SK-N-SH (cell line): ENCODE results near the gene GPR55. TPM values are rescaled to one million over a fixed set of nuclear protein-coding genes. Genes with fewer than 3 reads are reported as not detected.
A peak's percentile ranks its signal among the peaks of the same experiment; 100 is the strongest.

Experiments used
- CTCF ChIA-PET: fragments of 300-600, 350-600 bp; formaldehyde crosslinking; extraction: SDS; loops from one replicate; lab custom pipeline; 2021; lab: Yijun Ruan, JAX
- POLR2A ChIA-PET: fragments of 350-600 bp; sonication (Branson Sonifier 250); formaldehyde crosslinking; extraction: SDS; loops from one replicate; lab custom pipeline; 2020; ENCODE audit warnings: antibody characterized with exemption, inconsistent platforms; lab: Yijun Ruan, JAX
- DNase-seq: peaks from one replicate; pipeline ENCODE4 v3.0.0; 2012
- H2AFZ ChIP-seq: fragments of 200-600 bp; sonication (generic); 2 replicates; pipeline ENCODE4 v1.8.1; 2016; ENCODE audit warnings: antibody characterized with exemption, mild to moderate bottlenecking, low read depth
- H3F3A ChIP-seq: fragments of 200-600 bp; sonication (generic); replicated peaks from 2 replicates; pipeline ENCODE3; 2016; ENCODE audit warnings: antibody characterized with exemption, mild to moderate bottlenecking; ENCODE audit not compliant: insufficient read depth
- H3K27ac ChIP-seq, 2 experiments: fragments of 200-500 bp in 1 of 2; fragments of 200-600 bp in 1 of 2; sonication (Bioruptor generic) in 1 of 2; sonication (generic), shearing (Covaris generic) in 1 of 2; 2 replicates each; pipeline versions ENCODE4 v1.5.1 to v1.6.1; 2014 to 2016; ENCODE audit warnings: low read depth in 2 of 2, inconsistent platforms in 1 of 2, low read length in 1 of 2, mild to moderate bottlenecking in 1 of 2, mixed read lengths in 1 of 2
- H3K27me3 ChIP-seq: fragments of 200-600 bp; sonication (generic), shearing (Covaris generic); 2 replicates; pipeline ENCODE4 v1.6.1; 2016; ENCODE audit warnings: mixed run types; ENCODE audit not compliant: insufficient read depth
- H3K36me3 ChIP-seq, 2 experiments: fragments of 200-500 bp in 1 of 2; fragments of 200-600 bp in 1 of 2; sonication (Bioruptor generic) in 1 of 2; sonication (generic) in 1 of 2; replicated peaks in 1 of 2; 2 replicates each; pipeline versions ENCODE3 to v1.5.1; 2014 to 2016; ENCODE audit warnings: low read length in 1 of 2, mild to moderate bottlenecking in 1 of 2; ENCODE audit not compliant: insufficient read depth in 2 of 2, control insufficient read depth in 1 of 2
- H3K4me1 ChIP-seq, 2 experiments: fragments of 200-500 bp in 1 of 2; fragments of 200-600 bp in 1 of 2; sonication (Bioruptor generic) in 1 of 2; sonication (generic), shearing (Covaris generic) in 1 of 2; 2 replicates each; pipeline versions ENCODE4 v1.5.1 to v1.6.1; 2014 to 2016; ENCODE audit warnings: low read depth in 1 of 2, low read length in 1 of 2, mixed run types in 1 of 2; ENCODE audit not compliant: insufficient read depth in 2 of 2, control insufficient read depth in 1 of 2
- H3K4me2 ChIP-seq: fragments of 200-600 bp; sonication (generic), shearing (Covaris generic); 2 replicates; pipeline ENCODE4 v1.6.1; 2017; ENCODE audit warnings: mixed run types
- H3K4me3 ChIP-seq, 2 experiments: fragments of 200-500 bp in 1 of 2; fragments of 200-600 bp in 1 of 2; sonication (Bioruptor generic) in 1 of 2; sonication (generic), shearing (Covaris generic) in 1 of 2; 2 replicates each; pipeline versions ENCODE4 v1.5.1 to v1.8.1; 2014 to 2016; ENCODE audit warnings: low read depth in 2 of 2, inconsistent platforms in 1 of 2, low read length in 1 of 2, mild to moderate bottlenecking in 1 of 2, mixed read lengths in 1 of 2, moderate library complexity in 1 of 2
- H3K79me2 ChIP-seq: fragments of 200-600 bp; sonication (generic); 2 replicates; pipeline ENCODE4 v1.8.1; 2017; ENCODE audit warnings: mild to moderate bottlenecking; ENCODE audit not compliant: insufficient read depth
- H3K9ac ChIP-seq: fragments of 200-600 bp; sonication (generic); 2 replicates; pipeline ENCODE4 v1.6.1; 2017; ENCODE audit warnings: mixed run types
- H3K9me2 ChIP-seq: fragments of 200-600 bp; sonication (generic); 2 replicates; pipeline ENCODE4 v1.6.1; 2017; ENCODE audit warnings: mixed run types
- H3K9me3 ChIP-seq: fragments of 200-600 bp; sonication (generic); 2 replicates; pipeline ENCODE4 v1.6.1; 2017; ENCODE audit warnings: mixed run types, mild to moderate bottlenecking, moderate library complexity
- H4K20me1 ChIP-seq: fragments of 200-600 bp; sonication (generic); 2 replicates; pipeline ENCODE4 v1.6.1; 2017; ENCODE audit warnings: mild to moderate bottlenecking, mixed run types; ENCODE audit not compliant: insufficient read depth
- CHD2 ChIP-seq: fragments of 150-350 bp; IDR thresholded peaks from 2 replicates; pipeline ENCODE4 v1.6.1; 2018; ENCODE audit warnings: low read length; ENCODE audit not compliant: partially characterized antibody
- ELF1 ChIP-seq: IDR thresholded peaks from 2 replicates; pipeline ENCODE4 v1.4.0; 2012
- EP300 ChIP-seq, 2 experiments: IDR thresholded peaks; 2 replicates each; pipeline versions ENCODE4 v1.4.0 to v1.6.1; 2012; ENCODE audit warnings: borderline replicate concordance in 1 of 2, low read depth in 1 of 2, low read length in 1 of 2
- FOXM1 ChIP-seq: IDR thresholded peaks from 2 replicates; pipeline ENCODE4 v1.4.0; 2012; ENCODE audit warnings: low read depth, mild to moderate bottlenecking
- GABPA ChIP-seq: IDR thresholded peaks from 2 replicates; pipeline ENCODE4 v1.4.0; 2012; ENCODE audit warnings: low read depth, mild to moderate bottlenecking
- GATA2 ChIP-seq: sonication (generic); formaldehyde crosslinking; IDR thresholded peaks from 2 replicates; pipeline ENCODE4 v1.5.0; 2020; ENCODE audit warnings: mild to moderate bottlenecking, missing genetic modification reagents
- MEF2A ChIP-seq: IDR thresholded peaks from 2 replicates; pipeline ENCODE4 v1.4.0; 2012; ENCODE audit warnings: low read depth, borderline replicate concordance
- MXI1 ChIP-seq: IDR thresholded peaks from 2 replicates; pipeline ENCODE4 v1.6.1; 2012; ENCODE audit warnings: mild to moderate bottlenecking, low read depth, low read length, improper control_type of control experiment
- NFIC ChIP-seq: IDR thresholded peaks from 2 replicates; pipeline ENCODE4 v1.4.0; 2012; ENCODE audit warnings: borderline replicate concordance
- NRF1 ChIP-seq: IDR thresholded peaks from 2 replicates; pipeline ENCODE4 v1.6.1; 2012; ENCODE audit warnings: low read depth, mild to moderate bottlenecking, low read length
- POLR2AphosphoS5 ChIP-seq: IDR thresholded peaks from 2 replicates; pipeline ENCODE4 v1.6.1; 2012; ENCODE audit warnings: low read depth, low read length
- RAD21 ChIP-seq: IDR thresholded peaks from 2 replicates; pipeline ENCODE4 v1.6.1; 2012; ENCODE audit warnings: mild to moderate bottlenecking, low read length
- RFX5 ChIP-seq: IDR thresholded peaks from 2 replicates; pipeline ENCODE4 v1.6.1; 2012; ENCODE audit warnings: mild to moderate bottlenecking, improper control_type of control experiment, low read length
- RXRA ChIP-seq: IDR thresholded peaks from 2 replicates; pipeline ENCODE4 v1.4.0; 2012; ENCODE audit warnings: low read depth, mild to moderate bottlenecking, borderline replicate concordance
- SIN3A ChIP-seq: IDR thresholded peaks from 2 replicates; pipeline ENCODE4 v1.6.1; 2012; ENCODE audit warnings: low read depth, mild to moderate bottlenecking, low read length, moderate library complexity, borderline replicate concordance
- SMC3 ChIP-seq: IDR thresholded peaks from 2 replicates; pipeline ENCODE4 v1.6.1; 2012; ENCODE audit warnings: low read depth, low read length, improper control_type of control experiment
- TAF1 ChIP-seq: IDR thresholded peaks from 2 replicates; pipeline ENCODE4 v1.6.1; 2012; ENCODE audit warnings: low read depth, mild to moderate bottlenecking, low read length, moderate library complexity, borderline replicate concordance
- TEAD4 ChIP-seq: IDR thresholded peaks from 2 replicates; pipeline ENCODE4 v1.4.0; 2012; ENCODE audit warnings: mild to moderate bottlenecking, borderline replicate concordance; ENCODE audit not compliant: insufficient read depth
- WGBS: methylation state at CpG from one replicate; pipeline ENCODE4 v1.1.6; 2017; ENCODE audit warnings: low lambda C conversion rate; 5-methylcytosine and 5-hydroxymethylcytosine counted together
- polyA plus RNA-seq, 3 experiments: library from polyadenylated mRNA; depleted of rRNA; stranded (reverse); fragments of >200 nt; gene quantifications; 2 replicates each; pipeline ENCODE4 v1.2.3, GENCODE V29; 2012
- TF ChIP-seq, protein P1 (sequence below): IDR thresholded peaks from 2 replicates; pipeline ENCODE4 v1.4.0; 2012; ENCODE audit warnings: low read depth, borderline replicate concordance
- TF ChIP-seq, protein P2 (sequence below): fragments of 150-350 bp; IDR thresholded peaks from 2 replicates; pipeline ENCODE4 v1.6.1; 2016; ENCODE audit warnings: mild to moderate bottlenecking, low read depth, low read length
- TF ChIP-seq, protein P3 (sequence below): fragments of 200-600 bp; sonication (generic); IDR thresholded peaks from 2 replicates; pipeline ENCODE4 v1.6.1; 2017; ENCODE audit warnings: antibody characterized with exemption, mild to moderate bottlenecking, moderate library complexity
- TF ChIP-seq, protein P4 (sequence below): IDR thresholded peaks from 2 replicates; pipeline ENCODE4; 2012
- TF ChIP-seq, protein P5 (sequence below): IDR thresholded peaks from 2 replicates; pipeline ENCODE4 v1.4.0; 2012; ENCODE audit warnings: low read depth, borderline replicate concordance

The GPR55 gene
- polyA plus RNA-seq, 1 of the 3 experiments (the other 2 are of a cell fraction): not detected

DNA sequence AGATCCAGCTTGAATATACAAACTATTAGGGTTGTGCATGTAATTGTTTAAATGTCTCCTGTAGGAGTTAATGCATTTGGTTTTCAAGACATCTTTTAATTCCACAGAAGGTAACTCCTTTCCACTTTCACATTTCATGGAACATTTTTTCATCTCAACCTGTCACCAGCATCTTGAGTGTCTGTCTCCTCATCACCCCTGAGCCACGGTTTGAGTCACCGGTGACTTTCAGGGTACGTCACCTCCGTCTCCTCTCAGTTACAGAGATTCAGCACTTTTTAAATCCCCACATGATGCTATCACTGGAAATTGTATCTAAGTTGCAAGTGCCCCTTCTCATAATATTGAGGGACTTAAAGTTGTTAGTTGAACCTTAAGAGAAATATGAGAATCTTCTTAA, 25.3 kb downstream of the GPR55 start:
- Histone ChIP-seq H3K27ac (no peak overlapping the region), H3K4me1 (no peaks in the 10 kb centered on the region; a peak in 1 of 4 replicates), H3K4me3 (no peak overlapping the region), H3K79me2 (no peaks in the 10 kb centered on the region), H3K9ac (no peak overlapping the region), H3K9me3 (no peaks in the 10 kb centered on the region), H3K27me3 (peaks cover 25% of the 10 kb centered on the region; the same call in 1 of the 2 replicates), H2AFZ (no peak overlapping the region), H3K4me2 (no peak overlapping the region), H4K20me1 (no peaks in the 10 kb centered on the region), H3K9me2 (no peaks in the 10 kb centered on the region), H3K36me3 (no peaks in the 10 kb centered on the region), H3F3A (no peaks in the 10 kb centered on the region)
- POLR2A ChIA-PET: no interaction called here
- DNase-seq: no peak
- no peak for TF ChIP-seq RXRA
- TF ChIP-seq, protein P1, sequence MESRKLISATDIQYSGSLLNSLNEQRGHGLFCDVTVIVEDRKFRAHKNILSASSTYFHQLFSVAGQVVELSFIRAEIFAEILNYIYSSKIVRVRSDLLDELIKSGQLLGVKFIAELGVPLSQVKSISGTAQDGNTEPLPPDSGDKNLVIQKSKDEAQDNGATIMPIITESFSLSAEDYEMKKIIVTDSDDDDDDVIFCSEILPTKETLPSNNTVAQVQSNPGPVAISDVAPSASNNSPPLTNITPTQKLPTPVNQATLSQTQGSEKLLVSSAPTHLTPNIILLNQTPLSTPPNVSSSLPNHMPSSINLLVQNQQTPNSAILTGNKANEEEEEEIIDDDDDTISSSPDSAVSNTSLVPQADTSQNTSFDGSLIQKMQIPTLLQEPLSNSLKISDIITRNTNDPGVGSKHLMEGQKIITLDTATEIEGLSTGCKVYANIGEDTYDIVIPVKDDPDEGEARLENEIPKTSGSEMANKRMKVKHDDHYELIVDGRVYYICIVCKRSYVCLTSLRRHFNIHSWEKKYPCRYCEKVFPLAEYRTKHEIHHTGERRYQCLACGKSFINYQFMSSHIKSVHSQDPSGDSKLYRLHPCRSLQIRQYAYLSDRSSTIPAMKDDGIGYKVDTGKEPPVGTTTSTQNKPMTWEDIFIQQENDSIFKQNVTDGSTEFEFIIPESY: no peak
- TF ChIP-seq FOXM1: no peak
- no peak for TF ChIP-seq NFIC
- TF ChIP-seq SMC3: no peak
- TF ChIP-seq, protein P2, sequence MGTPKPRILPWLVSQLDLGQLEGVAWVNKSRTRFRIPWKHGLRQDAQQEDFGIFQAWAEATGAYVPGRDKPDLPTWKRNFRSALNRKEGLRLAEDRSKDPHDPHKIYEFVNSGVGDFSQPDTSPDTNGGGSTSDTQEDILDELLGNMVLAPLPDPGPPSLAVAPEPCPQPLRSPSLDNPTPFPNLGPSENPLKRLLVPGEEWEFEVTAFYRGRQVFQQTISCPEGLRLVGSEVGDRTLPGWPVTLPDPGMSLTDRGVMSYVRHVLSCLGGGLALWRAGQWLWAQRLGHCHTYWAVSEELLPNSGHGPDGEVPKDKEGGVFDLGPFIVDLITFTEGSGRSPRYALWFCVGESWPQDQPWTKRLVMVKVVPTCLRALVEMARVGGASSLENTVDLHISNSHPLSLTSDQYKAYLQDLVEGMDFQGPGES: no peak
- no peak for TF ChIP-seq SIN3A
- TF ChIP-seq RFX5: no peak
- no peak for TF ChIP-seq ELF1
- no peak for TF ChIP-seq CHD2
- no peak for TF ChIP-seq MEF2A
- no peak for TF ChIP-seq GATA2 (CRISPR knock-in tag)
- TF ChIP-seq TAF1: no peak
- no peak for TF ChIP-seq RAD21
- TF ChIP-seq GABPA: no peak
- no peak for TF ChIP-seq TEAD4
- no peak for TF ChIP-seq NRF1
- CTCF ChIA-PET: interaction anchor here (0.9 to 5.8 kb wide), 5 partner anchors 9 to 88 kb away, joined by 3 to 31 read pairs (median 4); no protein-coding TSS in a partner anchor
- WGBS: 89% methylated on average over 4 of the region's 4 CpGs

DNA sequence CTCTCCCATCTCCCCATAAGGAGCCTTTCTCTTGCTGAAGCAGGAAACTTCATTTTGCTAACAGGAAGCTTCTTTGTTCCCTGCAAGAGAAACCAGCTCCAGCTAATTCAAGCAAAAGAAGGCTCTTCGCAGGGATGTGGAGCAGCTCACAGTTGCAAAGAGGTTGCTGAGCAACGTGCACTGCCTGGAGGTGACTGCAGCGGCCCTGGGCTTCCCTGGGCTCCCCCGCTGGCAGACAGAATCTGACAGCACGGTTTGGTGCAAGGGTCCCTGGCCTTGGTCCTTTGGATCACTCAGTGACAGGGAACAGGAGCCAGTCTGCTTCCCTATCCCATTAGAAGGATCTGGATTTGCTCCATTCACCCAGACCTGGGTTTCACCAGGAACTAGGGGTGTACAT, 25.8 kb downstream of the GPR55 start:
- Histone ChIP-seq H3K79me2 (no peaks in the 10 kb centered on the region), H3K36me3 (no peaks in the 10 kb centered on the region), H3K27ac (no peak overlapping the region), H3K27me3 (peaks cover 25% of the 10 kb centered on the region; the same call in 1 of the 2 replicates), H3K4me3 (no peak overlapping the region), H2AFZ (no peak overlapping the region), H3K9me2 (no peaks in the 10 kb centered on the region), H3K4me1 (no peaks in the 10 kb centered on the region; a peak in 1 of 4 replicates), H3K4me2 (no peak overlapping the region), H3F3A (no peaks in the 10 kb centered on the region), H3K9ac (no peak overlapping the region), H3K9me3 (no peaks in the 10 kb centered on the region), H4K20me1 (no peaks in the 10 kb centered on the region)
- DNase-seq: peak; percentile 44
- WGBS: 39% methylated on average over 5 of the region's 5 CpGs
- POLR2A ChIA-PET: no interaction called here
- CTCF ChIA-PET: interaction anchor here (0.9 to 5.8 kb wide), 5 partner anchors 9 to 35 kb away, joined by 3 to 31 read pairs (median 4); no protein-coding TSS in a partner anchor
- TF ChIP-seq FOXM1 (no peak), TEAD4 (no peak), NFIC (no peak), POLR2AphosphoS5 (no peak), ELF1 (no peak), EP300 (IDR thresholded peaks at IDR 0.05; ENCODE audit: borderline replicate concordance in 1 of 2, low read depth in 1 of 2, low read length in 1 of 2) (no peak), TAF1 (no peak), MXI1 (no peak)
- TF ChIP-seq, protein P3, sequence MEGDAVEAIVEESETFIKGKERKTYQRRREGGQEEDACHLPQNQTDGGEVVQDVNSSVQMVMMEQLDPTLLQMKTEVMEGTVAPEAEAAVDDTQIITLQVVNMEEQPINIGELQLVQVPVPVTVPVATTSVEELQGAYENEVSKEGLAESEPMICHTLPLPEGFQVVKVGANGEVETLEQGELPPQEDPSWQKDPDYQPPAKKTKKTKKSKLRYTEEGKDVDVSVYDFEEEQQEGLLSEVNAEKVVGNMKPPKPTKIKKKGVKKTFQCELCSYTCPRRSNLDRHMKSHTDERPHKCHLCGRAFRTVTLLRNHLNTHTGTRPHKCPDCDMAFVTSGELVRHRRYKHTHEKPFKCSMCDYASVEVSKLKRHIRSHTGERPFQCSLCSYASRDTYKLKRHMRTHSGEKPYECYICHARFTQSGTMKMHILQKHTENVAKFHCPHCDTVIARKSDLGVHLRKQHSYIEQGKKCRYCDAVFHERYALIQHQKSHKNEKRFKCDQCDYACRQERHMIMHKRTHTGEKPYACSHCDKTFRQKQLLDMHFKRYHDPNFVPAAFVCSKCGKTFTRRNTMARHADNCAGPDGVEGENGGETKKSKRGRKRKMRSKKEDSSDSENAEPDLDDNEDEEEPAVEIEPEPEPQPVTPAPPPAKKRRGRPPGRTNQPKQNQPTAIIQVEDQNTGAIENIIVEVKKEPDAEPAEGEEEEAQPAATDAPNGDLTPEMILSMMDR: no peak
- TF ChIP-seq, protein P4, sequence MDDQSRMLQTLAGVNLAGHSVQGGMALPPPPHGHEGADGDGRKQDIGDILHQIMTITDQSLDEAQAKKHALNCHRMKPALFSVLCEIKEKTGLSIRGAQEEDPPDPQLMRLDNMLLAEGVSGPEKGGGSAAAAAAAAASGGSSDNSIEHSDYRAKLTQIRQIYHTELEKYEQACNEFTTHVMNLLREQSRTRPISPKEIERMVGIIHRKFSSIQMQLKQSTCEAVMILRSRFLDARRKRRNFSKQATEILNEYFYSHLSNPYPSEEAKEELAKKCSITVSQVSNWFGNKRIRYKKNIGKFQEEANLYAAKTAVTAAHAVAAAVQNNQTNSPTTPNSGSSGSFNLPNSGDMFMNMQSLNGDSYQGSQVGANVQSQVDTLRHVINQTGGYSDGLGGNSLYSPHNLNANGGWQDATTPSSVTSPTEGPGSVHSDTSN: no peak
- TF ChIP-seq, protein P5, sequence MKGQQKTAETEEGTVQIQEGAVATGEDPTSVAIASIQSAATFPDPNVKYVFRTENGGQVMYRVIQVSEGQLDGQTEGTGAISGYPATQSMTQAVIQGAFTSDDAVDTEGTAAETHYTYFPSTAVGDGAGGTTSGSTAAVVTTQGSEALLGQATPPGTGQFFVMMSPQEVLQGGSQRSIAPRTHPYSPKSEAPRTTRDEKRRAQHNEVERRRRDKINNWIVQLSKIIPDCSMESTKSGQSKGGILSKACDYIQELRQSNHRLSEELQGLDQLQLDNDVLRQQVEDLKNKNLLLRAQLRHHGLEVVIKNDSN: no peak
